Neural cell (in vitro differentiated cells): ENCODE measurements around the gene RBMS2. TPM values are rescaled to one million over a fixed set of nuclear protein-coding genes. Genes with fewer than 3 reads are reported as not detected.

Source experiments
- H2AFZ ChIP-seq: fragments of 200-600, 300-800 bp; sonication (generic), shearing (Covaris generic); 2 replicates; pipeline ENCODE4 v1.6.0; 2014; ENCODE audit warnings: low read depth, mild to moderate bottlenecking, antibody characterized with exemption, low read length, moderate library complexity
- H3F3A ChIP-seq: fragments of 200-600 bp; shearing (Covaris generic); 2 replicates; pipeline ENCODE4 v1.6.1; 2016; ENCODE audit warnings: mild to moderate bottlenecking, moderate library complexity, mixed read lengths, antibody characterized with exemption, low read length; ENCODE audit not compliant: insufficient read depth, poor library complexity, severe bottlenecking
- H3K27ac ChIP-seq: fragments of 200-600, 300-800 bp; sonication (generic), shearing (Covaris generic); 2 replicates; pipeline ENCODE4 v1.5.1; 2014; ENCODE audit warnings: mild to moderate bottlenecking, low read length, moderate library complexity
- H3K27me3 ChIP-seq: fragments of 300-800, 200-600 bp; sonication (generic), shearing (Covaris generic); 2 replicates; pipeline ENCODE4 v1.6.0; 2014; ENCODE audit warnings: mild to moderate bottlenecking, low read depth, low read length, moderate library complexity; ENCODE audit not compliant: insufficient read depth
- H3K36me3 ChIP-seq: fragments of 300-800, 200-600 bp; sonication (generic), shearing (Covaris generic); 2 replicates; pipeline ENCODE4 v1.5.1; 2014; ENCODE audit warnings: mild to moderate bottlenecking, antibody characterized with exemption, low read length, moderate library complexity; ENCODE audit not compliant: insufficient read depth
- H3K4me2 ChIP-seq: fragments of 300-800, 200-600 bp; sonication (generic), shearing (Covaris generic); 2 replicates; pipeline ENCODE4 v1.6.0; 2014; ENCODE audit warnings: mild to moderate bottlenecking, low read length
- H3K4me3 ChIP-seq: fragments of 300-800, 200-600 bp; sonication (generic), shearing (Covaris generic); 2 replicates; pipeline ENCODE4 v1.5.1; 2014; ENCODE audit warnings: mild to moderate bottlenecking, low read length, moderate library complexity
- H3K79me2 ChIP-seq: fragments of 200-600 bp; shearing (Covaris generic); replicated peaks from 2 replicates; pipeline ENCODE4 v1.6.0; 2014; ENCODE audit warnings: mild to moderate bottlenecking, low read length, moderate library complexity; ENCODE audit not compliant: insufficient read depth
- H3K9ac ChIP-seq: fragments of 300-800, 200-600 bp; sonication (generic), shearing (Covaris generic); 2 replicates; pipeline ENCODE4 v1.6.1; 2016; ENCODE audit warnings: mild to moderate bottlenecking, low read length, mixed read lengths
- H3K9me2 ChIP-seq: fragments of 200-600 bp; shearing (Covaris generic); 2 replicates; pipeline ENCODE4 v1.6.1; 2016; ENCODE audit warnings: mild to moderate bottlenecking, low read length, mixed read lengths; ENCODE audit not compliant: insufficient read depth
- H3K9me3 ChIP-seq: fragments of 200-600, 300-800 bp; sonication (generic), shearing (Covaris generic); 2 replicates; pipeline ENCODE4 v1.6.1; 2016; ENCODE audit warnings: mild to moderate bottlenecking, mixed run types, low read length, moderate library complexity, mixed read lengths
- H4K20me1 ChIP-seq: fragments of 200-600 bp; shearing (Covaris generic); 2 replicates; pipeline ENCODE4 v1.6.1; 2016; ENCODE audit warnings: mild to moderate bottlenecking, mixed run types; ENCODE audit not compliant: insufficient read depth
- EP300 ChIP-seq: fragments of 450-650 bp; conservative IDR thresholded peaks from 2 replicates; pipeline ENCODE4 v1.6.1; 2014; ENCODE audit warnings: antibody characterized with exemption, mild to moderate bottlenecking, moderate library complexity; ENCODE audit not compliant: poor library complexity, severe bottlenecking
- EZH2 ChIP-seq: fragments of 200-600, 300-800 bp; shearing (Covaris generic), sonication (generic); IDR thresholded peaks from 2 replicates; pipeline ENCODE4 v1.6.1; 2014; ENCODE audit warnings: antibody characterized with exemption, low read length, borderline replicate concordance, mild to moderate bottlenecking; ENCODE audit not compliant: insufficient read depth, poor library complexity, severe bottlenecking
- MXI1 ChIP-seq: fragments of 450-650 bp; conservative IDR thresholded peaks from 2 replicates; pipeline ENCODE4 v1.6.1; 2014; ENCODE audit warnings: antibody characterized with exemption, mild to moderate bottlenecking; ENCODE audit not compliant: poor library complexity, severe bottlenecking
- POLR2AphosphoS5 ChIP-seq: IDR thresholded peaks from 2 replicates; pipeline ENCODE4 v1.6.1; 2012
- RAD21 ChIP-seq: fragments of 450-650 bp; conservative IDR thresholded peaks from 2 replicates; pipeline ENCODE4 v1.6.1; 2014; ENCODE audit warnings: antibody characterized with exemption, mild to moderate bottlenecking, moderate library complexity
- SMC3 ChIP-seq: fragments of 450-650 bp; conservative IDR thresholded peaks from 2 replicates; pipeline ENCODE4 v1.6.1; 2014; ENCODE audit warnings: antibody characterized with exemption, mild to moderate bottlenecking, moderate library complexity; ENCODE audit not compliant: poor library complexity
- TAF1 ChIP-seq: IDR thresholded peaks from 2 replicates; pipeline ENCODE4 v1.6.1; 2012; ENCODE audit warnings: low read depth
- polyA plus RNA-seq: library from polyadenylated mRNA; depleted of rRNA; stranded (reverse); fragments of >200 nt; gene quantifications from 2 replicates; pipeline ENCODE4 v1.2.3, GENCODE V29; 2014
- TF ChIP-seq, protein P1 (sequence below): IDR thresholded peaks from 2 replicates; pipeline ENCODE4 v1.6.1; 2012; ENCODE audit warnings: borderline replicate concordance
- TF ChIP-seq, protein P2 (sequence below): fragments of 450-650 bp; IDR thresholded peaks from 2 replicates; pipeline ENCODE4 v1.5.1; 2014; ENCODE audit warnings: antibody characterized with exemption, mild to moderate bottlenecking, moderate library complexity; ENCODE audit not compliant: poor library complexity, severe bottlenecking

Gene RBMS2
- polyA plus RNA-seq, 1 donor from 2014 or later, result 2.4 TPM

DNA sequence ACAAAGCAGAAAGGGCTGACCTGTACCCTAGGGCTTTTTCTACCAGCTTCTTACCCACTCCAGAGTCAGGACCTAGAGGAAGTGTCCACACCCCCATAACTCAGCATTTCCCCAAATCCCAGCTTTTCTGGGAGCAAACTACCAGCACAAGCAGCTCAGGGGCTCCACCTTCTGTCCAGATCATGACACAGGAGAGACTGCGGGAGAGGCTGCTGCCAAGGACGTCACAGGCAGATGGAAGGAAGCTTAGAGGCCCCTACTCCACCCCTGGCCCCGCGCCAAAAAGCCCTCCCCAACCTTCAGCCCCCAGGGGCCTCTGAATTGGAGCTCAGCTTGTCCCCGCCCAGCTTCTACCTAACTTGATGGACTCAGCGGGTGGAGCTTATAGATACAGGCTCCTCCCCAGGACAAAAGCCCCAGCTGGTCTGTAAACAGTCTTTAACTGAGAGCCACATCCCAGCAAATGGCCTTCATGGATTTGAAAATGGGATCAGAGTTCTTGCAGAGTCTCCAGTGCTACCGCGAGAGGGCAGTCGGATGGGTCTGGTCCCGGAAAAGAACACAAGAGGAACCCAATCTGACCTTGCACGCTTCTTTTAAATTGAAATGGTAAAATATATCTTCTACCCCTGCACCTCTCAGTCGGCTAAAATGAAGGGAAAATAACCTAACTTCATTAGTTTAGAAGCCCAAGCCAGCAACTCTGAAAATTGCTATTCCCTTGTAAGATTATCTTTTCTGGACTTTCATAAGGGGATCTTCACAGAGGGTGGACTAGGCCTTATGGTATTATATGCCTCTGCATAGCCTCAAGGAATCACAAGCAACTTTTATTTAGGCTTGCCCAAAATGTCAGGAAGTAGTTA is 115.3 kb downstream of the RBMS2 start:
- Histone ChIP-seq H3K79me2 (no peaks in the 10 kb centered on the region), H3K27ac (peak overlapping the region; percentile 60), H3K27me3 (no peaks in the 10 kb centered on the region), H3K9me3 (no peaks in the 10 kb centered on the region), H3K9ac (peak overlapping the region; percentile 77), H3K9me2 (no peaks in the 10 kb centered on the region), H3K4me2 (peak overlapping the region; percentile 44), H3K36me3 (no peaks in the 10 kb centered on the region), H2AFZ (peak overlapping the region; percentile 14), H4K20me1 (no peaks in the 10 kb centered on the region), H3K4me3 (peak overlapping the region; percentile 71), H3F3A (peaks cover 9% of the 10 kb centered on the region)
- TF ChIP-seq MXI1 (no peak), EP300 (peak; percentile 16), EZH2 (no peak), TAF1 (no peak), POLR2AphosphoS5 (no peak), SMC3 (peak; percentile 78), RAD21 (peak; percentile 73)
- TF ChIP-seq, protein P1, sequence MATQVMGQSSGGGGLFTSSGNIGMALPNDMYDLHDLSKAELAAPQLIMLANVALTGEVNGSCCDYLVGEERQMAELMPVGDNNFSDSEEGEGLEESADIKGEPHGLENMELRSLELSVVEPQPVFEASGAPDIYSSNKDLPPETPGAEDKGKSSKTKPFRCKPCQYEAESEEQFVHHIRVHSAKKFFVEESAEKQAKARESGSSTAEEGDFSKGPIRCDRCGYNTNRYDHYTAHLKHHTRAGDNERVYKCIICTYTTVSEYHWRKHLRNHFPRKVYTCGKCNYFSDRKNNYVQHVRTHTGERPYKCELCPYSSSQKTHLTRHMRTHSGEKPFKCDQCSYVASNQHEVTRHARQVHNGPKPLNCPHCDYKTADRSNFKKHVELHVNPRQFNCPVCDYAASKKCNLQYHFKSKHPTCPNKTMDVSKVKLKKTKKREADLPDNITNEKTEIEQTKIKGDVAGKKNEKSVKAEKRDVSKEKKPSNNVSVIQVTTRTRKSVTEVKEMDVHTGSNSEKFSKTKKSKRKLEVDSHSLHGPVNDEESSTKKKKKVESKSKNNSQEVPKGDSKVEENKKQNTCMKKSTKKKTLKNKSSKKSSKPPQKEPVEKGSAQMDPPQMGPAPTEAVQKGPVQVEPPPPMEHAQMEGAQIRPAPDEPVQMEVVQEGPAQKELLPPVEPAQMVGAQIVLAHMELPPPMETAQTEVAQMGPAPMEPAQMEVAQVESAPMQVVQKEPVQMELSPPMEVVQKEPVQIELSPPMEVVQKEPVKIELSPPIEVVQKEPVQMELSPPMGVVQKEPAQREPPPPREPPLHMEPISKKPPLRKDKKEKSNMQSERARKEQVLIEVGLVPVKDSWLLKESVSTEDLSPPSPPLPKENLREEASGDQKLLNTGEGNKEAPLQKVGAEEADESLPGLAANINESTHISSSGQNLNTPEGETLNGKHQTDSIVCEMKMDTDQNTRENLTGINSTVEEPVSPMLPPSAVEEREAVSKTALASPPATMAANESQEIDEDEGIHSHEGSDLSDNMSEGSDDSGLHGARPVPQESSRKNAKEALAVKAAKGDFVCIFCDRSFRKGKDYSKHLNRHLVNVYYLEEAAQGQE, result no peak
- TF ChIP-seq, protein P2, sequence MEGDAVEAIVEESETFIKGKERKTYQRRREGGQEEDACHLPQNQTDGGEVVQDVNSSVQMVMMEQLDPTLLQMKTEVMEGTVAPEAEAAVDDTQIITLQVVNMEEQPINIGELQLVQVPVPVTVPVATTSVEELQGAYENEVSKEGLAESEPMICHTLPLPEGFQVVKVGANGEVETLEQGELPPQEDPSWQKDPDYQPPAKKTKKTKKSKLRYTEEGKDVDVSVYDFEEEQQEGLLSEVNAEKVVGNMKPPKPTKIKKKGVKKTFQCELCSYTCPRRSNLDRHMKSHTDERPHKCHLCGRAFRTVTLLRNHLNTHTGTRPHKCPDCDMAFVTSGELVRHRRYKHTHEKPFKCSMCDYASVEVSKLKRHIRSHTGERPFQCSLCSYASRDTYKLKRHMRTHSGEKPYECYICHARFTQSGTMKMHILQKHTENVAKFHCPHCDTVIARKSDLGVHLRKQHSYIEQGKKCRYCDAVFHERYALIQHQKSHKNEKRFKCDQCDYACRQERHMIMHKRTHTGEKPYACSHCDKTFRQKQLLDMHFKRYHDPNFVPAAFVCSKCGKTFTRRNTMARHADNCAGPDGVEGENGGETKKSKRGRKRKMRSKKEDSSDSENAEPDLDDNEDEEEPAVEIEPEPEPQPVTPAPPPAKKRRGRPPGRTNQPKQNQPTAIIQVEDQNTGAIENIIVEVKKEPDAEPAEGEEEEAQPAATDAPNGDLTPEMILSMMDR, result peak; percentile 87

DNA sequence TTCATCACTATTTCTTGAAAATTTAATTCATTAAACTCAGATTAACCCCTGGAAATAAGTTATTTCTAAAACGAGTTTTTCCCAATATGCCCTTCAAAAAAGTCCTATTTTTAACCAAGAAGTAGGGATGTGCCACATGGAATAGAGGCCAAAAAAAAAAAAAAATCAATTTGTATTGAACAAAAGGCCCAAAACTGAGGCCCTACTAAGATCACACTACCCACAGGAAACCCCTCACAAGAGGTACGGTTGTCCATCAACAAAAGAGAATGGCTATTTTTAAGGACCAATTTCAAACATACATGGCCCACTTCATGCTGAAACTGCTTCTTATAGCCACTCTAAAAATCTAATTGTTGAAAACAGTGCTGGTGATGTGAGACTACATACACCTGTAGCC is 116.0 kb downstream of the RBMS2 start:
- no peak overlapping the region for H2AFZ ChIP-seq
- H3K79me2 ChIP-seq, result peaks cover 4% of the 10 kb centered on the region
- no peak overlapping the region for H3K4me2 ChIP-seq
- TF ChIP-seq MXI1 (no peak), RAD21 (no peak), POLR2AphosphoS5 (no peak), EZH2 (no peak), EP300 (no peak), TAF1 (no peak), SMC3 (no peak)
- TF ChIP-seq, protein P1, result no peak
- TF ChIP-seq, protein P2, result no peak
- no peaks in the 10 kb centered on the region for H3K9me3 ChIP-seq
- no peak overlapping the region for H3K27ac ChIP-seq
- peaks cover 9% of the 10 kb centered on the region for H3F3A ChIP-seq
- H3K36me3 ChIP-seq, result peaks cover 3% of the 10 kb centered on the region
- no peak overlapping the region for H3K9ac ChIP-seq
- H3K27me3 ChIP-seq, result no peaks in the 10 kb centered on the region
- H3K9me2 ChIP-seq, result no peaks in the 10 kb centered on the region
- H4K20me1 ChIP-seq, result no peaks in the 10 kb centered on the region
- H3K4me3 ChIP-seq, result no peak overlapping the region
